GM03348 (cell line): ENCODE data around the gene HIGD2A.

Source experiments
- DNase-seq: peaks from one replicate; pipeline ENCODE4 v3.0.0; 2012; ENCODE audit warnings: low spot score

The HIGD2A gene

DNA sequence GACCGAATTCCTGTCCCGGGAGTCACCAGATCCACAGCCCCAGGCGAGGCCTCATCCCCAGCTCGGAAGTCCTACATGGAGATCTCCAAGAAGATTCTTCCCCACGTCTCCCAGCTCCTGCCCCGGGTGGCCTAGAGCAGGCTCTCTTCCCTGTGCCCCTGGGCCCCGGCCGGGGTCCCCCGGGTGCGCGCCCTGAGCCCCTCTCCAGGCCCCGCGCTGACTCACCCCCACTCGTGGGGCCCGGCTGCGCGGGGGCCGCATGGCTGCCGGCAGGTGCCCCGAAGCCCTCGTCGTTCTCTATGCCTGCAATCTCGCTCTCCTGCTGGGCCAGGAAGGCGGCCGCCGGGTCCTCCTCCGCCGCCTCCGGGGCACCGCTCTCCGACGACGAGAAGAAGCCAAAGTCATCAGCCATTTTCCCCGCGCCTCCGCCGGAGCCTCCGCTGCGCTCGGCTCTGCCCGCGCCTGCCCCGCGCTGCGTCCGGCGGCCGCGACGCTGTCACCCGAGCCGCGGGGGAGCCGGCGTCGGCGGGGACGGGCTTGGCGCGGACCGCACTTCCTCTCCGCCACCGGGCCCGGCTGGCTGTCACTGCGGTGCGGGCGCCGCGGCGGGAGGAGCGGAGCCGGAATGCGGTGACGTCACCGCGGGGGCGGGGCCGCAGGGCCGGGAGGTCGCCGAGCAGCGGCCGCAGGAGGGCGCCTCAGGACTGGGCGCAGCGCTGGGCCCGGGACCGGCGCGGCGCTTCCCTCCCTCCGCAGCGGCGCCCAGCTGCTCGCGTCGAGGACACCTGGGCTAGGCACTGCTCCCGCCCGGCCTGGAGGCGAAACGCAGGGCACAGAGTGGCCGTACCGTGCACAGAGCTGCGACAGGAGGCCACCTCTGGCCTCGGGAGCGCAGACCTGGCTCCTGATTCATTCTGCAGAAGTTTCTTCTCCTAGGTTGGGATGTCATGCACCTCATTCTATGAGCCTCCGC lies 27.7 kb downstream of the HIGD2A start, which contains the start of gene CLTB:
Gene CLTB (minus strand): TSS at position 588 of the 973 bp plus-strand sequence. CDS start 176 bp downstream, at position 412.
- DNase-seq, result peak; percentile 98

- DNase-seq, result no peak
These were observed 28.4 kb downstream of the HIGD2A start for GRCh38 chr5:176416965-176417364.

DNA sequence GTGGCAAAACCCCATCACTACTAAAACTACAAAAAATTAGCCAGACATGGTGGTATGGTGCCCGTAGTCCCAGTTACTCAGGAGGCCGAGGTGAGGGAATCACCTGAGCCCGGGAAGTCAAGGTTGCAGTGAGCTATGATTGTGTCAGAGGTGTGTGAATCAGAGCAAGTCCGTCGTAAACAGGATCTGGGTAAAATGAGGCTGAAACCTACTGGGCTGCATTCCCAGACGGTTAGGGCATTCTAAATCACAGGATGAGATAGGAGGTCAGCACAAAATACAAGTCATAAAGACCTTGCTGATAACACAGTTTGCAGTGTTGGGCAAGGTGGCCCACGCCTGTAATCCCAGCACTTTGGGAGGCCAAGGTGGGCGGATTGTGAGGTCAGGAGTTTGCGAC lies 29.7 kb downstream of the HIGD2A start:
- DNase-seq, result no peak

- DNase-seq, result no peak
These were observed 31.5 kb downstream of the HIGD2A start for GRCh38 chr5:176420086-176420485.

DNA sequence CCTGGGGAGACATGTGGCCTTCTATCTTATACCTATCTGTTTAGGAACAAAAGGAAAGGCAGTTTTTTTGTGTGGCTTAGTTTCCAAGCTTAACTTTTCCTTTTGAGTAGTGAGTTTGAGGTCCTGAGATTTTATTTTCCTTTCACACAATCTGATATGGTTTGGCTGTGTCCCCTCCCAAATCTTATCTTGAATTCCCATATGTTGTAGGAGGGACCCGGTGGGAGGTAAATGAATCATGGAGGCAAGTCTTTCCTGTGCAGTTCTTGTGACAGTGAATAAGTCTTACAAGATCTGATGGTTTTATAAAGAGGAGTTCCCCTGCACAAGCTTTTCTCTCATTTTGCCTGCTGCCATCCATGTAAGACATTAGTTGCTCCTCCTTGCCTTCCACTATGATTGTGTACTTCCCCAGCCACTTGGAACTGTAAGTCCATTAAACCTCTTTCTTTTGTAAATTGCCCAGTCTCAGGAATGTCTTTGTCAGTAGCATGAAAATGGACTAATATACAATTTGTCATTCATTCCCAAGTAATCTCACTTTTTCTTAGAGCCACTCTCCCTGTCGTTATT lies 32.5 kb downstream of the HIGD2A start:
- no peak for DNase-seq

GRCh38 chr5:176424181-176424580 lies 35.6 kb downstream of the HIGD2A start:
- DNase-seq, result no peak

- no peak for DNase-seq
These were observed 36.6 kb downstream of the HIGD2A start for GRCh38 chr5:176425138-176425537.

DNA sequence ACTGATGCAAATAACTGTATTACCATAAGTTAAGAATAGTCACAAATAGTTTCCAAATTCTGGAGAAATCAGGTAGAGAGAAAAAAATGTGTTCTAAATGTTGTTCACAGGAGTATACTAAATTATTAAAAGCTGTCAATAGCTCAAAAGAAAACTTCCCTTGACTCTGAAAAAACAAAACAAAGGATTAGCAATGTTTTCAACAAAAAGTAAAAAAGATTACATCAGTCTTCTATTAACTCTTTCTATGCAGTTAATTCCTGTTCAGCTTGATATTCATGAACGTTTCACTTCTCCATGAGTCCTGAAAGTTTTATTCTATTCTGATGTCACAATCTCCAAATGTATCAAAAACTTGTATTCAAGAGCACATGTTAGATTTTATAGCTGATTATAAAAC lies 37.2 kb downstream of the HIGD2A start:
- no peak for DNase-seq

DNA sequence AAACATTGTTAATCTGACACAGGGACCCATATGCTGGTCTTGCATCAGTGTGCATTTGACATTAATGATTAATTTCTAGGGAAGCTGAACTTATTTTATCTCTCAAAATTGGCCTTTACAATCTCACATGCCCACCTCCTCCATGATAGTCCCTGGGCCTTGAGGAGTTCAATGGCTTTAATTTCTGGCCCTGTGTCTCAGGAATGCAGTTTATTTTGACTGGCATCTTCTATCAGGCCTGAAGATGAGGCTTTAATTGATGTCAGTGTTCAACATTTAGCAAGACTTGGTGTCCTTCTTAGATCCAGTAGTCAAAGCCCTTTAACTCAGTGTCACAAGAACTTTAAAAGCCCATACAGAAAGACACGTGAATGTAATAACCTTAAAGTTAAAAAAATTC lies 38.3 kb downstream of the HIGD2A start:
- no peak for DNase-seq

DNA sequence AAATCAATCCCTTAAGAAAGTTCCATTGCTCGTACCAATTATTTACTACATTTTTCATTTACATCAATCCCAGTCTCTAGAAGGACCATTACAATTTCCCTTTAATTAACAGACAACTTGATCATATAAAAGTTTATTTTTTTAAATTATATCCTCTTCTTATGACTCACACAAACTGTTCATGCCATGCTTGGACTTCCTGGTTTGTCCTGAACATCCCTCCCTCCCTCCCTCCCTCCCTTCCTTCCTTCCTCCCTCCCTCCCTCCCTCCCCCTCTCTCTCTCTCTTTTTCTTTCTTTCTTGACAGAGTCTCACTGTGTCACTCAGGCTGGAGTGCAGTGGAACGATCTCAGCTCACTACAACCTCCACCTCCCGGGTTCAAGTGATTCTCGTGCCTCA lies 39.4 kb downstream of the HIGD2A start:
- DNase-seq, result no peak

- DNase-seq, result no peak
These were observed 41.4 kb downstream of the HIGD2A start for GRCh38 chr5:176429972-176430371.

- no peak for DNase-seq
These were observed 44.2 kb downstream of the HIGD2A start for GRCh38 chr5:176432707-176433106.

DNA sequence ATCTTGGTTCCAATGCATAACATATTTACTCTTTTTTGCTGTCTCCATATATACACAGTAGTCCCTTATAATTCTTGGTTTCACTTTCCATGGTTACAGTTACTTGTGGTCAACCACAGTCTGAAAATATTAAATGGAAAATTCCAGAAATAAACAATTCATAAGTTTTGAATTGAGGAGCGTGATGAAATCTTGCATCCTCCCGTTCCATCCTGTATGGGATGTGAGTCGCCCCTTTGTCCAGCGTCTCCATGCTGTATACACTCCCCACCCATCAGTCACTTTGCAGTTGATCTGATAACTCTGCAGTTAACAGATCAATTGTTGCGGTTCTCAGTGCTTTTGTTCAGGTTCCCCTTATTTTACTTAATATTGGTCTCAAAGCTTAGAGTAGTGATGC lies 48.1 kb downstream of the HIGD2A start:
- peak; percentile 48 for DNase-seq

DNA sequence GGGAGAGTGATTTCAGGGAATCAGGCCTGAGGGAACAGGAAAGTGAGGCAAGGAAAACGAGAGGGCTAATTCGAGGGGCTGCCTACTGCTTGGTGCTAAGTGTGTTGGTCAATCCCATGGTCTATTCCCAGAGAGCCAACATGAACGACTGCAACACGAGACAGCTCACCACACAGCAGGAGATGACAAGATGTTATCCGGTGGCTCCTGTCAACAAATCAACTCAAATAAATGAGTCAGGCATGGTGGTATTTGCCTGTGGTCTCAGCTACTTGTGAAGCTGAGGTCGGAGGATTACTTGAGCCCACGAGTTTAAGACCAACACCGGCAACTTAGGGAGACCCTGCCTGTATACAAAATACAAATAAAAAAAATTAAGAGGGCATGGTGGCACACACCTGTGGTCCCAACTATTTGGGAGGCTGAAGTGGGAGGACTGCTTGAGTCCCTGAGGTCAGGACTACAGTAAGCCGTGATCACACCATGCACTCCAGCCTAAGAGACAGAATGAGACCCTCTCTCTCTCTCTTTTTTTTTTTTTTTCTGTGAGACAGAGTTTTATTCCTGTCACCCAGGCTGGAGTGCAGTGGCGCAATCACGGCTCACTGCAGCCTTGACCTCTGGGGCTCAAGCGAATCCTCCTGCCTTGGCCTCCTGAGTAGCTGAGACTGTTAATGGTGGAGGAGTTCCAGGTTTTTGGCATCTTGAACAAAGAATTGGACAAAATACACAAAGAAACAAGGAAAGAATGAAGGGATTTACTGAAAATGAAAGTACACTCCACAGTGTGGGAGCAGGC lies 50.6 kb downstream of the HIGD2A start:
- DNase-seq, result no peak
